ENCODE measurements around the gene CELF2. TPM values are rescaled to one million over a fixed set of nuclear protein-coding genes. Genes with fewer than 3 reads are reported as not detected.

The CELF2 gene
- total RNA-seq, 1 donor from 2014 or later = 33.8 TPM

- Mint-ChIP-seq H3K4me1 (ENCODE audit: unreplicated experiment) (no peaks in the 10 kb centered on the region), H3K4me3 (ENCODE audit: unreplicated experiment) (no peak overlapping the region), H3K27me3 (ENCODE audit: unreplicated experiment) (no peaks in the 10 kb centered on the region), H3K36me3 (ENCODE audit: unreplicated experiment) (peaks cover 2% of the 10 kb centered on the region), H3K27ac (ENCODE audit: unreplicated experiment) (no peak overlapping the region), H3K9me3 (ENCODE audit: unreplicated experiment) (no peaks in the 10 kb centered on the region)
- DNase-seq (ENCODE audit: extremely low spot score, unreplicated experiment) = no peak
- TF ChIP-seq, protein P1, sequence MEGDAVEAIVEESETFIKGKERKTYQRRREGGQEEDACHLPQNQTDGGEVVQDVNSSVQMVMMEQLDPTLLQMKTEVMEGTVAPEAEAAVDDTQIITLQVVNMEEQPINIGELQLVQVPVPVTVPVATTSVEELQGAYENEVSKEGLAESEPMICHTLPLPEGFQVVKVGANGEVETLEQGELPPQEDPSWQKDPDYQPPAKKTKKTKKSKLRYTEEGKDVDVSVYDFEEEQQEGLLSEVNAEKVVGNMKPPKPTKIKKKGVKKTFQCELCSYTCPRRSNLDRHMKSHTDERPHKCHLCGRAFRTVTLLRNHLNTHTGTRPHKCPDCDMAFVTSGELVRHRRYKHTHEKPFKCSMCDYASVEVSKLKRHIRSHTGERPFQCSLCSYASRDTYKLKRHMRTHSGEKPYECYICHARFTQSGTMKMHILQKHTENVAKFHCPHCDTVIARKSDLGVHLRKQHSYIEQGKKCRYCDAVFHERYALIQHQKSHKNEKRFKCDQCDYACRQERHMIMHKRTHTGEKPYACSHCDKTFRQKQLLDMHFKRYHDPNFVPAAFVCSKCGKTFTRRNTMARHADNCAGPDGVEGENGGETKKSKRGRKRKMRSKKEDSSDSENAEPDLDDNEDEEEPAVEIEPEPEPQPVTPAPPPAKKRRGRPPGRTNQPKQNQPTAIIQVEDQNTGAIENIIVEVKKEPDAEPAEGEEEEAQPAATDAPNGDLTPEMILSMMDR (IDR thresholded peaks at IDR 0.05) = no peak
Observed at GRCh38 chr10:11224792-11225416, 207.2 kb downstream of the CELF2 start.

- no peak for DNase-seq (ENCODE audit: extremely low spot score, unreplicated experiment)
- no peak overlapping the region for H3K27ac Mint-ChIP-seq (ENCODE audit: unreplicated experiment)
- TF ChIP-seq, protein P1 (IDR thresholded peaks at IDR 0.05) = no peak
- no peak overlapping the region for H3K4me3 Mint-ChIP-seq (ENCODE audit: unreplicated experiment)
- no peaks in the 10 kb centered on the region for H3K27me3 Mint-ChIP-seq (ENCODE audit: unreplicated experiment)
- no peaks in the 10 kb centered on the region for H3K36me3 Mint-ChIP-seq (ENCODE audit: unreplicated experiment)
- H3K4me1 Mint-ChIP-seq (ENCODE audit: unreplicated experiment) = no peaks in the 10 kb centered on the region
- H3K9me3 Mint-ChIP-seq (ENCODE audit: unreplicated experiment) = no peaks in the 10 kb centered on the region
Observed at GRCh38 chr10:11225935-11226334, 208.3 kb downstream of the CELF2 start.

GRCh38 chr10:11227103-11227502 lies 209.4 kb downstream of the CELF2 start:
- DNase-seq (ENCODE audit: extremely low spot score, unreplicated experiment) = no peak
- Mint-ChIP-seq H3K4me3 (ENCODE audit: unreplicated experiment) (no peak overlapping the region), H3K27ac (ENCODE audit: unreplicated experiment) (no peak overlapping the region), H3K4me1 (ENCODE audit: unreplicated experiment) (no peaks in the 10 kb centered on the region), H3K9me3 (ENCODE audit: unreplicated experiment) (no peaks in the 10 kb centered on the region), H3K27me3 (ENCODE audit: unreplicated experiment) (no peaks in the 10 kb centered on the region), H3K36me3 (ENCODE audit: unreplicated experiment) (no peaks in the 10 kb centered on the region)
- TF ChIP-seq, protein P1 (IDR thresholded peaks at IDR 0.05) = no peak

DNA sequence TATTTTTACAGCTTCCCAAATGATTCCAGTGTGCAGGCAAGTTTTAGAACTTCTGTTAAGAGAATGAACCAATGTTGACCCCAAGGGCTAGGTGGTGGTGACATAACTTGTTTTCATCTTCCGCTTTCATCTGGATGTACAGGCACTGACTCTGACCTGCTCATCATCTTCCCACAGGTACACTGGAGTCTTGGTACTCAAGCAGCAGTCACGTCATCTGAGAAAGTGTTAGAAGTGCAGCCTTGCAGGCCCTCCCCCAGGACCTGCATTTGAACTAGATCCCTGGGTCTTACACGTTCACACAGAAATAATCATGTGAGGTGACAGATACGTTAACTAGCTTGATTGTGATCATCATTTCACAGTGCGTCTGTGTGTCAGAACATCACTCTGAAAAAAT lies 212.2 kb downstream of the CELF2 start:
- H3K4me1 Mint-ChIP-seq (ENCODE audit: unreplicated experiment) = peaks cover 3% of the 10 kb centered on the region
- H3K36me3 Mint-ChIP-seq (ENCODE audit: unreplicated experiment) = no peaks in the 10 kb centered on the region
- H3K27me3 Mint-ChIP-seq (ENCODE audit: unreplicated experiment) = no peaks in the 10 kb centered on the region
- no peak overlapping the region for H3K4me3 Mint-ChIP-seq (ENCODE audit: unreplicated experiment)
- TF ChIP-seq, protein P1 (IDR thresholded peaks at IDR 0.05) = no peak
- no peak for DNase-seq (ENCODE audit: extremely low spot score, unreplicated experiment)
- H3K9me3 Mint-ChIP-seq (ENCODE audit: unreplicated experiment) = no peaks in the 10 kb centered on the region
- no peak overlapping the region for H3K27ac Mint-ChIP-seq (ENCODE audit: unreplicated experiment)

DNA sequence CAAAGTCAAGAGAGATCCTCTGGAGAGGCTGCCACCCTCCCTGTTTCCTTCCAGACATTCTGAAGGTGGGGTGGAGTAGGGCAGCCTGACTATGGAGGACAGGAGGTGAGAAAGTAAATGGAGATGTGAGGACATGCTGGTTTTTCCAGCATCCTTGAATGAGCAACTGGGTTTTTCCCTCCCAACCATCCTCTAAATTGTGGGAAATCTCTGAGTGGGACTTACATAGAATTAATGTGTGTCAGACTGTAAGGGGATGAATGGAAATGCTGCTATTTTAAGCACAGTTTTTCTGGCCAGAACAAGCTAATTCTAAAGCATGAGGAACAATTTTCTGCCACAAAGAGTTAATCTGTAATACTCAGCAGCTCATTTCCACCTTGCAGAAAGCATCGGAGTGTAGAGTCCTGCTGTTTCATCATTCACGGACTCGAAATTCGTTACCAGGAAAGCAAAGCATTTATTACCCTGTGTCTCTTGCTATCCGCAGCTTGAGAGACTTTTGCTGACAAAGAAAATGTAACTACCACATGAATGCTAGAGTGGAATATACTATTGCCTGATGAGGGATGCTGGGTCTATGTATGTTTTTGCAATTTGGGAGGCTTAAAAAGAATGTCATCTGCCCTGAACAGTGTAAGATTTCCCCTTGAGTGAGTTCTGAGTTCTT lies 213.0 kb downstream of the CELF2 start:
- Mint-ChIP-seq H3K27ac (ENCODE audit: unreplicated experiment) (no peak overlapping the region), H3K4me1 (ENCODE audit: unreplicated experiment) (peaks cover 7% of the 10 kb centered on the region), H3K9me3 (ENCODE audit: unreplicated experiment) (no peaks in the 10 kb centered on the region), H3K27me3 (ENCODE audit: unreplicated experiment) (no peaks in the 10 kb centered on the region), H3K36me3 (ENCODE audit: unreplicated experiment) (no peaks in the 10 kb centered on the region), H3K4me3 (ENCODE audit: unreplicated experiment) (no peak overlapping the region)
- TF ChIP-seq, protein P1 (IDR thresholded peaks at IDR 0.05) = no peak
- no peak for DNase-seq (ENCODE audit: extremely low spot score, unreplicated experiment)

All from osteocyte (in vitro differentiated cells).